Measurements from ENCODE around the gene SRGAP1. TPM values are rescaled to one million over a fixed set of nuclear protein-coding genes. Genes with fewer than 3 reads are reported as not detected.
"Not testable (repeated sequence)": the region's sequence is repeated elsewhere in the genome, so short reads cannot be mapped to it uniquely, and the experiment has no call there.

SRGAP1 gene
- total and polyA plus RNA-seq, 4 donors: 13.9 to 17.3 (median 15.2) TPM

DNA sequence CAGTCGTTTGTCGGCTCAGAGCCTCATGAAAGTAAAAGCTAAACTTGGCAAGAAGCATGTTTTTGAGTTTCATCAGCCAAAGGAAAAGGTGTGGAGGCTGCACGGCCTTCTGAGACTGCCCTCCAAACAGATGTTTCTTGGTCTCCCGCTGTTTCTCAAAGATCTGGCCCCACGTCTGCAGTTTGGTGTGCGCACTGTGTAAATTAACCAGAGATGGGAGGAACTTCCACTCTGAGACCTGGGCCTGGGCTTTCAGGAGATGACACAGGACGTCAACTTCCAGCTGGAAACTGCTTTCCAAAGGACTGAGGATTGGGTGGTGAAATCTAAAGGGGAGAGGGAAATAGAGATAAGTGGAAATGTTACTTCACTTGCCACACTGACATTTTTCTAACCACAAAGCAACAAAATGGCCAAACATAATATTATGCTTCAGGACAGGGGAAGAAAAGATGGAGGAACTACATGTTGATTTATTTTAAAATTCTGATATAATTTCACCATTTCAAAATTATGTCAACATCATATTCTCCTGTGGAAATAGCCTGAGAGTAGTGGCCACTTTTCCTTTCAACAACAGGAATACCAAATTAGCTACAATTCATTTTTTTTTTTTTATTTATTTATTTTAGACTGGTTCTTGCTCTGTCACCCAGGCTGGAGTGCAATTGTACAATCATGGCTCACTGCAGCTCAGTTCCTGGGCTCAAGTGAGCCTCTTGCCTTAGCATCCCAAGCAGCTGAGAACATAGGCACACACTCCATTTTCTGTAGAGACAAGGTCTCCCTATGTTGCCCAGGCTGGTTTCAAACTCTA is 350.0 kb downstream of the SRGAP1 start:
- WGBS (ENCODE audit: insufficient coverage): 90% methylated on average over 7 of the region's 7 CpGs
- H3K4me3 ChIP-seq (ENCODE audit: low read depth, low read length): no peak overlapping the region
- H3K4me1 ChIP-seq (ENCODE audit: control insufficient read depth, insufficient read depth, low read length): no peaks in the 10 kb centered on the region
- H3K36me3 ChIP-seq (ENCODE audit: control insufficient read depth, insufficient read depth, low read length): peaks cover 4% of the 10 kb centered on the region
- no peaks in the 10 kb centered on the region for H3K27me3 ChIP-seq (ENCODE audit: control insufficient read depth, insufficient read depth, low read length)
- peak in 1 of 6 donors; percentile 23 for DNase-seq (ENCODE audit: low read depth in 4 of 6, low spot score in 6 of 6)
- no peaks in the 10 kb centered on the region for H3K9me3 ChIP-seq (ENCODE audit: control insufficient read depth, insufficient read depth, low read length)
- H3K27ac ChIP-seq (ENCODE audit: low read depth, low read length): no peak overlapping the region

DNA sequence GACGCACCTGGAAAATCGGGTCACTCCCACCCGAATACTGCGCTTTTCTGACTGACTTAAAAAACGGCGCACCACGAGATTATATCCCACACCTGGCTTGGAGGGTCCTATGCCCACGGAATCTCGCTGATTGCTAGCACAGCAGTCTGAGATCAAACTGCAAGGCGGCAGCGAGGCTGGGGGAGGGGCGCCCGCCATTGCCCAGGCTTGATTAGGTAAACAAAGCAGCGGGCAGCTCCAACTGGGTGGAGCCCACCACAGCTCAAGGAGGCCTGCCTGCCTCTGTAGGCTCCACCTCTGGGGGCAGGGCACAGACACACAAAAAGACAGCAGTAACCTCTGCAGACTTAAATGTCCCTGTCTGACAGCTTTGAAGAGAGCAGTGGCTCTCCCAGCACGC is 351.3 kb downstream of the SRGAP1 start:
- not testable (repeated sequence) for DNase-seq (ENCODE audit: low read depth in 4 of 6, low spot score in 6 of 6); H3K27me3 ChIP-seq (ENCODE audit: control insufficient read depth, insufficient read depth, low read length); H3K4me3 ChIP-seq (ENCODE audit: low read depth, low read length); H3K36me3 ChIP-seq (ENCODE audit: control insufficient read depth, insufficient read depth, low read length); H3K4me1 ChIP-seq (ENCODE audit: control insufficient read depth, insufficient read depth, low read length); H3K9me3 ChIP-seq (ENCODE audit: control insufficient read depth, insufficient read depth, low read length); H3K27ac ChIP-seq (ENCODE audit: low read depth, low read length)
- WGBS (ENCODE audit: insufficient coverage): no CpG with 5 or more reads among the region's 15 CpGs

DNA sequence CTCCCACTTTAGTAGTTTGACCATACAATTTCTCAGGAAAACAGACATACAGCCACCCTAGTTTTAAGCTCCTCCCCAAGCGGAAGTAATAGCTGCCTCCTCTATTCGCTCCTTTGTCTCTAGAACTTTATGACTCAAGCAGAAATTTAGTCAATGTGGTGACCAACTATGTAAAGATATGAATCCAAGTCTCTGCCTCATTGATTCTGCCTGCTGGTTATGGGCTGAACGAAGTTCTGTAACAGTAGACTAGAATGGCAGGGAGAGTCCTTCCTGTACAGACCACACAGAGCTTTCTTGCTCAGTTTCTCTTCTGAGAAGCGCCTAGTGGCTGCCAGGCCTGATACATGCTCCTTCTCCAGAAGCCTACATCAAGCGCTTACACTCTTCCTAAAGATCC is 358.5 kb downstream of the SRGAP1 start:
- Histone ChIP-seq H3K4me3 (ENCODE audit: low read depth, low read length) (no peak overlapping the region), H3K36me3 (ENCODE audit: control insufficient read depth, insufficient read depth, low read length) (no peaks in the 10 kb centered on the region), H3K27me3 (ENCODE audit: control insufficient read depth, insufficient read depth, low read length) (no peaks in the 10 kb centered on the region), H3K9me3 (ENCODE audit: control insufficient read depth, insufficient read depth, low read length) (no peaks in the 10 kb centered on the region), H3K4me1 (ENCODE audit: control insufficient read depth, insufficient read depth, low read length) (no peaks in the 10 kb centered on the region), H3K27ac (ENCODE audit: low read depth, low read length) (no peak overlapping the region)
- 100% methylated on average over 1 of the region's 5 CpGs for WGBS (ENCODE audit: insufficient coverage)
- DNase-seq (ENCODE audit: low read depth in 4 of 6, low spot score in 6 of 6): no peak

DNA sequence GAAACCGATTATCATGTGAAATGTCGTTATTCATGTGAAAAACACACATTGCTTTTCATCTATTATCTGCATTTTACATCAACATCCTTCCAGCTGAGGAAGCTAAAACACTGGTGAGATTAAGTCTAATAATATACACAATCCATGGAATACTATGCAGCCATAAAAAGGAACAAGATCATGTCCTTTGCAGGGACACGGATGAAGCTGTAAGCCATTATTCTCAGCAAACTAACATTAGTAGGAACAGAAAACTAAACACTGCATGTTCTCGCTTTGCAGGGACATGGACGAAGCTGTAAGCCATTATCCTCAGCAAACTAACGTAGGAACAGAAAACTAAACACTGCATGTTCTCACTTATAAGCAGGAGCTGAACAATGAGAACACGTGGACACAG is 359.3 kb downstream of the SRGAP1 start:
- WGBS (ENCODE audit: insufficient coverage): 70% methylated on average over 4 of the region's 7 CpGs
- Histone ChIP-seq H3K4me3 (ENCODE audit: low read depth, low read length) (no peak overlapping the region), H3K36me3 (ENCODE audit: control insufficient read depth, insufficient read depth, low read length) (no peaks in the 10 kb centered on the region)

DNA sequence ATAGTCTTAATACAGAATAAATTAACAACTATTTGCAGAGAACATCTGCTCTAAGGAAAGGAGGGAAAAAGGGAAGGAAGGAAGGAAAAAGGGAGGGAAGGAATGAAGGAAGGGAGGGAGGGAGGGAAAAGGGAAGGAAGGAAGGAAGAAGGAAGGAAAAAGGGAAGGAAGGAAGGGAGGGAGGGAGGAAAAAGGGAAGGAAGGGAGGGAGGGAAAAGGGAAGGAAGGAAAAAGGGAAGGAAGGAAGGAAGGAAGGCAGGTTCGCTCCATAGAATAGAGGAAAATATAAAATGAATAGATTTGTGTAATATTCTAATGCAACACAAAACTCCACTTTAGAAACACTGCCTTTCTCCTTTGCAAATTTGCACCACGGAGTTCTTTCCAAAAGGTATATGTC is 361.0 kb downstream of the SRGAP1 start:
- Histone ChIP-seq H3K27ac (ENCODE audit: low read depth, low read length) (no peak overlapping the region), H3K4me1 (ENCODE audit: control insufficient read depth, insufficient read depth, low read length) (no peaks in the 10 kb centered on the region), H3K4me3 (ENCODE audit: low read depth, low read length) (no peak overlapping the region), H3K9me3 (ENCODE audit: control insufficient read depth, insufficient read depth, low read length) (no peaks in the 10 kb centered on the region), H3K36me3 (ENCODE audit: control insufficient read depth, insufficient read depth, low read length) (no peaks in the 10 kb centered on the region), H3K27me3 (ENCODE audit: control insufficient read depth, insufficient read depth, low read length) (no peaks in the 10 kb centered on the region)
- no CpG with 5 or more reads among the region's 2 CpGs for WGBS (ENCODE audit: insufficient coverage)
- DNase-seq (ENCODE audit: low read depth in 4 of 6, low spot score in 6 of 6): no peak

More for the DNA sequence above, 359.3 kb downstream of the SRGAP1 start:
- H3K9me3 ChIP-seq (ENCODE audit: control insufficient read depth, insufficient read depth, low read length): no peaks in the 10 kb centered on the region
- DNase-seq (ENCODE audit: low read depth in 4 of 6, low spot score in 6 of 6): no peak
- H3K27ac ChIP-seq (ENCODE audit: low read depth, low read length): no peak overlapping the region
- H3K27me3 ChIP-seq (ENCODE audit: control insufficient read depth, insufficient read depth, low read length): no peaks in the 10 kb centered on the region
- no peaks in the 10 kb centered on the region for H3K4me1 ChIP-seq (ENCODE audit: control insufficient read depth, insufficient read depth, low read length)

DNA sequence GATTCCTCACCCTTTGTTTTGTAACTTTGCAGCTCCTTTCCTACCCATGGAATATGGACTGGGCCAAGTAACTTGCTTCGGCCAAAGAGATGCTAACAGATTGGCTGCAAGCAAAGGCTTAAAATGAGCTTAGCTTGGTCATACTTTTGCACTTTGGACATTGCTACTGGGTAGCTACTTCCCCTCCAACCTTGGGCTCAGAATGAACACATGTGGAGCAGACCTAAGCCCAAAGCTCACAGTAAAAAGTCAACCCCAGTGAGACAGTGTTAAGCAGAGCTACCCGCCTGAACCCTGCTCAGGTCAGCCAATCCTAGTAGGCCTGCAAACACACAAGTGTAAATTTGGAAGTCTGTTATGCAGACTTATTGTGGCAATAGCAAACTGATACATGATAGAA is 363.0 kb downstream of the SRGAP1 start:
- no peaks in the 10 kb centered on the region for H3K4me1 ChIP-seq (ENCODE audit: control insufficient read depth, insufficient read depth, low read length)
- H3K4me3 ChIP-seq (ENCODE audit: low read depth, low read length): no peak overlapping the region
- no peak for DNase-seq (ENCODE audit: low read depth in 4 of 6, low spot score in 6 of 6)
- 100% methylated on average over 2 of the region's 2 CpGs for WGBS (ENCODE audit: insufficient coverage)
- H3K27me3 ChIP-seq (ENCODE audit: control insufficient read depth, insufficient read depth, low read length): no peaks in the 10 kb centered on the region
- no peak overlapping the region for H3K27ac ChIP-seq (ENCODE audit: low read depth, low read length)
- no peaks in the 10 kb centered on the region for H3K9me3 ChIP-seq (ENCODE audit: control insufficient read depth, insufficient read depth, low read length)
- no peaks in the 10 kb centered on the region for H3K36me3 ChIP-seq (ENCODE audit: control insufficient read depth, insufficient read depth, low read length)

Small RNA genes lying within 50 kb of the gene (small RNA-seq; reads per million reads assigned to genes)
- gene AC020611.1 (ENCODE audit: low replicate concordance) (not detected), gene RNU6-1009P (ENCODE audit: low replicate concordance) (not detected)

Other genes starting within 250 kb of the SRGAP1 start
- 10 to 100 TPM; 23.7 to 48.8 TPM for gene DPY19L2, start 176.2 kb upstream of the SRGAP1 start, total RNA-seq
- 10 to 100 TPM; 45.0 to 55.5 TPM for gene DPY19L2, start 176.2 kb upstream of the SRGAP1 start, polyA plus RNA-seq (ENCODE audit: insufficient read length in 2 of 2)
- gene RXYLT1, start 64.8 kb upstream of the SRGAP1 start, total RNA-seq: 10 to 100 TPM; 18.3 to 22.9 TPM
- gene RXYLT1, start 64.8 kb upstream of the SRGAP1 start, polyA plus RNA-seq (ENCODE audit: insufficient read length in 2 of 2): 10 to 100 TPM; 24.6 to 27.7 TPM

Data from spinal cord (tissue), 10 donors.